Measurements from ENCODE around the gene ANKRD33B.

DNA sequence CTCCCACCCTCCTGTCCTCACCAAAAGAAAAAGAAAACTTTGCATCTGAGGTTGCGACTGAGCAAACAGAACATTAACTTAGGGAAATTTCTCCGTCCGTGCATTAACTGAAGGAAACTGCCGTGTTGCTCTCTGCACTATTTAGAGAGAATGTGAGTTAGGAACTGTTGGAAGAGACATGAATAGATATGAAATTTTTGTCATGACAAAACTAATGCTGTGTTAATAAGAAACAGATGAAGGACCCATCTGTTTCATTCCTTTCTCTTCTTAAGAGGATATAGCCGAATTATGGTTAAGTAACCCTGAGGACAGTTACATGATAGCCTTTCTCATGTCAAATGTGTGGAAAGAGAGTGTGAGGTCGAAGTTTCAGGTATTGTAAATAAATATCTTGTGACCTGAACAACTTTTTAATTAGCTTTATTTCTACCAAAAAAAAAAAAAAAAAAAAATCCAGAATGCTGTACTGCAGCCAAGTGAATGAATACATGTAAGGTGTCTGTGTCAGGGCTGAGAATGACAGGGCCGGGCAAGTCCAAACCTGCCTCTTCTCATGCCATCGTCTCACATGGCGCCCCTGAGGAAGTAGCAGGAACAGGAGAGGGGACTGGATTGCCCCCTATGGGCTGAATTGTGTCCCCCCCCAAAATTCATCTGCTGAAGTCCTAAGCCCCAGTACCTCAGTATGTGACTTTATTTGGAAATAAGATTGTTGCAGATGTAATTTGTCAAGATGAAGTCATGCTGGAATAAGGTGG lies 35.6 kb upstream of the ANKRD33B start:
- TF ChIP-seq, protein P1, sequence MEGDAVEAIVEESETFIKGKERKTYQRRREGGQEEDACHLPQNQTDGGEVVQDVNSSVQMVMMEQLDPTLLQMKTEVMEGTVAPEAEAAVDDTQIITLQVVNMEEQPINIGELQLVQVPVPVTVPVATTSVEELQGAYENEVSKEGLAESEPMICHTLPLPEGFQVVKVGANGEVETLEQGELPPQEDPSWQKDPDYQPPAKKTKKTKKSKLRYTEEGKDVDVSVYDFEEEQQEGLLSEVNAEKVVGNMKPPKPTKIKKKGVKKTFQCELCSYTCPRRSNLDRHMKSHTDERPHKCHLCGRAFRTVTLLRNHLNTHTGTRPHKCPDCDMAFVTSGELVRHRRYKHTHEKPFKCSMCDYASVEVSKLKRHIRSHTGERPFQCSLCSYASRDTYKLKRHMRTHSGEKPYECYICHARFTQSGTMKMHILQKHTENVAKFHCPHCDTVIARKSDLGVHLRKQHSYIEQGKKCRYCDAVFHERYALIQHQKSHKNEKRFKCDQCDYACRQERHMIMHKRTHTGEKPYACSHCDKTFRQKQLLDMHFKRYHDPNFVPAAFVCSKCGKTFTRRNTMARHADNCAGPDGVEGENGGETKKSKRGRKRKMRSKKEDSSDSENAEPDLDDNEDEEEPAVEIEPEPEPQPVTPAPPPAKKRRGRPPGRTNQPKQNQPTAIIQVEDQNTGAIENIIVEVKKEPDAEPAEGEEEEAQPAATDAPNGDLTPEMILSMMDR (IDR thresholded peaks at IDR 0.05; ENCODE audit: poor library complexity) = no peak
- TF ChIP-seq EZH2 (IDR thresholded peaks at IDR 0.05; ENCODE audit: borderline replicate concordance) (no peak), EZH2phosphoT487 (IDR thresholded peaks at IDR 0.05; ENCODE audit: low read depth, severe bottlenecking, unreplicated experiment) (no peak)
